Fibroblast of lung (primary cell): ENCODE results near the gene AKR1B15. TPM values are rescaled to one million over a fixed set of nuclear protein-coding genes. Genes with fewer than 3 reads are reported as not detected.

Experiments
- DNase-seq, 2 donors: peaks; one replicate each; pipeline versions ENCODE4 v3.0.0 to v3.0.0-alpha.2; 2010; ENCODE audit warnings: low read depth in 2 of 2
- H2AFZ ChIP-seq: 2 replicates; pipeline ENCODE4 v1.5.1; 2012; ENCODE audit warnings: low read length, control low read depth, inconsistent platforms
- H3K27ac ChIP-seq: 2 replicates; pipeline ENCODE4 v1.5.1; 2011; ENCODE audit warnings: low read length, control low read depth; ENCODE audit not compliant: insufficient read depth
- H3K27me3 ChIP-seq: 2 replicates; pipeline ENCODE4 v1.5.1; 2011; ENCODE audit warnings: mild to moderate bottlenecking, low read length; ENCODE audit not compliant: control insufficient read depth, insufficient read depth
- H3K36me3 ChIP-seq: 2 replicates; pipeline ENCODE4 v1.5.1; 2011; ENCODE audit warnings: low read length; ENCODE audit not compliant: control insufficient read depth, insufficient read depth
- H3K4me1 ChIP-seq: 2 replicates; pipeline ENCODE4 v1.5.1; 2011; ENCODE audit warnings: low read length; ENCODE audit not compliant: control insufficient read depth, insufficient read depth; ENCODE audit errors: extremely low read depth
- H3K4me2 ChIP-seq: 2 replicates; pipeline ENCODE4 v1.5.1; 2011; ENCODE audit warnings: low read length, control low read depth; ENCODE audit not compliant: insufficient read depth; ENCODE audit errors: extremely low read depth
- H3K4me3 ChIP-seq, 4 experiments: fragments of 200-600 bp in 1 of 4; sonication (generic) in 1 of 4; replicated peaks in 1 of 4; 2 replicates each; pipeline ENCODE4 v1.5.1; 2011 to 2016; ENCODE audit warnings: low read length in 4 of 4, low read depth in 3 of 4, mild to moderate bottlenecking in 3 of 4, control low read depth in 2 of 4, inconsistent platforms in 1 of 4, mixed read lengths in 1 of 4; ENCODE audit not compliant: insufficient read depth in 1 of 4; ENCODE audit errors: control extremely low read depth in 1 of 4
- H3K79me2 ChIP-seq: 2 replicates; pipeline ENCODE4 v1.5.1; 2012; ENCODE audit warnings: mild to moderate bottlenecking, low read length, inconsistent platforms; ENCODE audit not compliant: control insufficient read depth, insufficient read depth
- H3K9ac ChIP-seq: 2 replicates; pipeline ENCODE4 v1.5.1; 2011; ENCODE audit warnings: mild to moderate bottlenecking, low read length, control low read depth; ENCODE audit not compliant: insufficient read depth
- H3K9me3 ChIP-seq: 2 replicates; pipeline ENCODE4 v1.5.1; 2012; ENCODE audit warnings: low read depth, low read length; ENCODE audit not compliant: control insufficient read depth, insufficient read depth
- H4K20me1 ChIP-seq: 2 replicates; pipeline ENCODE4 v1.5.1; 2011; ENCODE audit warnings: low read length; ENCODE audit not compliant: control insufficient read depth, insufficient read depth; ENCODE audit errors: extremely low read depth
- EZH2 ChIP-seq: IDR thresholded peaks from 2 replicates; pipeline ENCODE4 v1.5.1; 2012; ENCODE audit warnings: low read length, control low read depth, mild to moderate bottlenecking; ENCODE audit errors: missing control alignments
- polyA plus RNA-seq, 2 donors: library from polyadenylated mRNA; depleted of rRNA in 1 of 2; stranded (reverse) in 1 of 2; unstranded in 1 of 2; fragments of >200 nt; gene quantifications; 2 replicates each; pipeline ENCODE4 v1.2.1, GENCODE V29; 2011 to 2012; ENCODE audit warnings: missing spikeins in 1 of 2
- total RNA-seq: library from RNA; depleted of rRNA; stranded (reverse); fragments of >200 nt; gene quantifications from 2 replicates; pipeline ENCODE4 v1.2.1, GENCODE V29; 2014
- TF ChIP-seq, protein P1 (sequence below), 2 donors: IDR thresholded peaks in 1 of 2; conservative IDR thresholded peaks in 1 of 2; 1 replicate in 1 of 2; 2 replicates in 1 of 2; pipeline ENCODE4 v1.5.1; 2011 to 2012; ENCODE audit warnings: low read length in 2 of 2, control low read depth in 1 of 2, inconsistent platforms in 1 of 2, low read depth in 1 of 2, mild to moderate bottlenecking in 1 of 2

The AKR1B15 gene
- total and polyA plus RNA-seq, 2 donors (not counting 1 experiment from before 2014, with no cell fraction given): not detected

- H3K36me3 ChIP-seq: no peaks in the 10 kb centered on the region
- no peak overlapping the region for H3K4me3 ChIP-seq
- H3K27ac ChIP-seq: no peak overlapping the region
- H3K4me2 ChIP-seq: no peak overlapping the region
- H3K9me3 ChIP-seq: no peaks in the 10 kb centered on the region
- H4K20me1 ChIP-seq: no peaks in the 10 kb centered on the region
- H2AFZ ChIP-seq: no peak overlapping the region
- no peak for DNase-seq
- no peaks in the 10 kb centered on the region for H3K79me2 ChIP-seq
- H3K4me1 ChIP-seq: peaks cover 22% of the 10 kb centered on the region
- no peaks in the 10 kb centered on the region for H3K27me3 ChIP-seq
- no peak for TF ChIP-seq EZH2
- TF ChIP-seq, protein P1, sequence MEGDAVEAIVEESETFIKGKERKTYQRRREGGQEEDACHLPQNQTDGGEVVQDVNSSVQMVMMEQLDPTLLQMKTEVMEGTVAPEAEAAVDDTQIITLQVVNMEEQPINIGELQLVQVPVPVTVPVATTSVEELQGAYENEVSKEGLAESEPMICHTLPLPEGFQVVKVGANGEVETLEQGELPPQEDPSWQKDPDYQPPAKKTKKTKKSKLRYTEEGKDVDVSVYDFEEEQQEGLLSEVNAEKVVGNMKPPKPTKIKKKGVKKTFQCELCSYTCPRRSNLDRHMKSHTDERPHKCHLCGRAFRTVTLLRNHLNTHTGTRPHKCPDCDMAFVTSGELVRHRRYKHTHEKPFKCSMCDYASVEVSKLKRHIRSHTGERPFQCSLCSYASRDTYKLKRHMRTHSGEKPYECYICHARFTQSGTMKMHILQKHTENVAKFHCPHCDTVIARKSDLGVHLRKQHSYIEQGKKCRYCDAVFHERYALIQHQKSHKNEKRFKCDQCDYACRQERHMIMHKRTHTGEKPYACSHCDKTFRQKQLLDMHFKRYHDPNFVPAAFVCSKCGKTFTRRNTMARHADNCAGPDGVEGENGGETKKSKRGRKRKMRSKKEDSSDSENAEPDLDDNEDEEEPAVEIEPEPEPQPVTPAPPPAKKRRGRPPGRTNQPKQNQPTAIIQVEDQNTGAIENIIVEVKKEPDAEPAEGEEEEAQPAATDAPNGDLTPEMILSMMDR (conservative IDR thresholded peaks at IDR 0.05 in 1 of 2, IDR thresholded peaks at IDR 0.05 in 1 of 2; ENCODE audit: low read depth in 1 of 2, low read length in 2 of 2): no peak
- H3K9ac ChIP-seq: no peak overlapping the region
Measured at GRCh38 chr7:134616611-134617010, 67.7 kb downstream of the AKR1B15 start.

DNA sequence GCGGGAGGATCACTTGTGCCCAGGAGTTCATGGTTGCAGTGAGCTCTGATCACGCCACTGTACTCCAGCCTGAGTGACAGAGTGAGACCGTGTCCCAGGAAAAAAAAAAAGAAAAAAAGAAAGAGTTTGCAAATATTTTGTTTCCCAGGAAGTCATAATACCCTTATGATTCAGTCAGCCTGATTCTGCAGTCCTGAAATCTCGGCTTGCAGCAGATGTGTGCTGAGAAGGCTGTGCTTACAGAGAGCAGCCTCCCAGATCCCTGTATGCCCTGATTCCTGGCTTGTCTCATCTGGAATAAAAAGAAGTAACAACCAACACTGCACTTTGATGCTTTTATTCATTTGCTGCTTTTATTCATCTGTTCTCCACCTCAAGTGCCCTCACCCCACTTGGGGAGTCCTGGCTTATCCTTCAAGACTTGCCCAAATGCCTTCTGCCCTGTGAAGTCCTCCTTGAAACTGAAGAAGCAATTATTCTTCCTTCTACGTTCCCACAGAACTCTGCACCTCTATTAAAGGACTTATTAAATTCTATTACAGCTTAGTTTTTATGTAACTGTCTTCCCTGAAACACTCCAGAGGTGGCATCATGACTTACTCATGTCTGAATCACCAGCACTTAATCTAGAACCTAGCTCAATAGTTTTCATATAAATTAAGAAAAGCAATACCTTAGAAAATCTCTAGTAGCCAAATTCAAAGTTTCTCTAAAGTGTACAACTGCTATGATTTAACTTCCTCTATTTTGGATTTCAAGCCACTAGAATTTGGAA, 70.0 kb downstream of the AKR1B15 start:
- Histone ChIP-seq H4K20me1 (no peaks in the 10 kb centered on the region), H3K4me3 (no peak overlapping the region)

GRCh38 chr7:134619627-134620331, 70.9 kb downstream of the AKR1B15 start:
- Histone ChIP-seq H3K4me2 (peak overlapping the region; percentile 68), H2AFZ (no peak overlapping the region), H3K36me3 (no peaks in the 10 kb centered on the region), H3K4me3 (no peak overlapping the region), H3K27ac (peak overlapping the region; percentile 85), H3K9me3 (no peaks in the 10 kb centered on the region), H3K79me2 (no peaks in the 10 kb centered on the region), H4K20me1 (no peaks in the 10 kb centered on the region), H3K4me1 (peaks cover 14% of the 10 kb centered on the region), H3K27me3 (no peaks in the 10 kb centered on the region), H3K9ac (peak overlapping the region; percentile 20)
- DNase-seq: peak; percentile 73 to 96
- no peak for TF ChIP-seq EZH2
- TF ChIP-seq, protein P1 (conservative IDR thresholded peaks at IDR 0.05 in 1 of 2, IDR thresholded peaks at IDR 0.05 in 1 of 2; ENCODE audit: low read depth in 1 of 2, low read length in 2 of 2): no peak

More for the DNA sequence above, 70.0 kb downstream of the AKR1B15 start:
- Histone ChIP-seq H3K4me2 (peak overlapping the region; percentile 84), H3K79me2 (no peaks in the 10 kb centered on the region), H3K9me3 (no peaks in the 10 kb centered on the region), H3K27ac (peak overlapping the region; percentile 85), H3K9ac (peak overlapping the region; percentile 53), H3K4me1 (peaks cover 15% of the 10 kb centered on the region), H3K36me3 (no peaks in the 10 kb centered on the region), H3K27me3 (no peaks in the 10 kb centered on the region), H2AFZ (no peak overlapping the region)
- peak; percentile 51 to 71 for DNase-seq
- TF ChIP-seq EZH2: no peak
- TF ChIP-seq, protein P1 (conservative IDR thresholded peaks at IDR 0.05 in 1 of 2, IDR thresholded peaks at IDR 0.05 in 1 of 2; ENCODE audit: low read depth in 1 of 2, low read length in 2 of 2): no peak
